ENCODE data around the gene LRRC40. TPM values are rescaled to one million over a fixed set of nuclear protein-coding genes. Genes with fewer than 3 reads are reported as not detected.

Gene LRRC40
- total RNA-seq, 4 donors from 2014 or later, result 8.6 to 14.4 (median 10.4) TPM

- H3K4me1 ChIP-seq, result no peaks in the 10 kb centered on the region
- H3K27ac ChIP-seq, result no peak overlapping the region
- WGBS, result 92% methylated on average over 1 of the region's 1 CpG
- peaks cover 30% of the 10 kb centered on the region for H3K36me3 ChIP-seq
- no peaks in the 10 kb centered on the region for H3K27me3 ChIP-seq
- no peak for DNase-seq (ENCODE audit: low spot score in 2 of 2)
- TF ChIP-seq POLR2AphosphoS5 (IDR thresholded peaks at IDR 0.05), result no peak
- H3K9me3 ChIP-seq, result no peaks in the 10 kb centered on the region
- H3K4me3 ChIP-seq, result no peak overlapping the region
These were observed 54.9 kb downstream of the LRRC40 start for GRCh38 chr1:70150444-70150843.

DNA sequence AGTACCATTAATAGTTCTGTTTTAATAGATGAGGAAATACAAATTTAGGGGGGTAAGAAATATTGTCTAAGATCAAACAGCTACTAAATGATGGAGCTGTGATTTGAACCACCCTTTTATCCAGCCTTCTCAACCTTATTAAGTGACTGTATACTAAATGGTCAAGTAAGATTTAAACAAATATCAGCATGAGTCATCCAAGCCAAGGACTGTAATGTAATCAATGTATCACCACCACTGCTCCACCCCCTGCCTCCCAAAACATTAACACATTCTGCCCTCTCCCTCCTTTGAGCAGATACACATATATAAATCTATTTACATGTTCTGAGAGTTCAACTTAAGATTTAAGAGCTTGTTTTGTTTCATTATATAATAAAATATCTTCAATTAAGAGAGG, 58.9 kb downstream of the LRRC40 start:
- no peak for TF ChIP-seq POLR2A (IDR thresholded peaks at IDR 0.05)
- TF ChIP-seq, protein P1, sequence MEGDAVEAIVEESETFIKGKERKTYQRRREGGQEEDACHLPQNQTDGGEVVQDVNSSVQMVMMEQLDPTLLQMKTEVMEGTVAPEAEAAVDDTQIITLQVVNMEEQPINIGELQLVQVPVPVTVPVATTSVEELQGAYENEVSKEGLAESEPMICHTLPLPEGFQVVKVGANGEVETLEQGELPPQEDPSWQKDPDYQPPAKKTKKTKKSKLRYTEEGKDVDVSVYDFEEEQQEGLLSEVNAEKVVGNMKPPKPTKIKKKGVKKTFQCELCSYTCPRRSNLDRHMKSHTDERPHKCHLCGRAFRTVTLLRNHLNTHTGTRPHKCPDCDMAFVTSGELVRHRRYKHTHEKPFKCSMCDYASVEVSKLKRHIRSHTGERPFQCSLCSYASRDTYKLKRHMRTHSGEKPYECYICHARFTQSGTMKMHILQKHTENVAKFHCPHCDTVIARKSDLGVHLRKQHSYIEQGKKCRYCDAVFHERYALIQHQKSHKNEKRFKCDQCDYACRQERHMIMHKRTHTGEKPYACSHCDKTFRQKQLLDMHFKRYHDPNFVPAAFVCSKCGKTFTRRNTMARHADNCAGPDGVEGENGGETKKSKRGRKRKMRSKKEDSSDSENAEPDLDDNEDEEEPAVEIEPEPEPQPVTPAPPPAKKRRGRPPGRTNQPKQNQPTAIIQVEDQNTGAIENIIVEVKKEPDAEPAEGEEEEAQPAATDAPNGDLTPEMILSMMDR (IDR thresholded peaks at IDR 0.05), result no peak
- TF ChIP-seq POLR2AphosphoS5 (IDR thresholded peaks at IDR 0.05), result no peak
- no peak for TF ChIP-seq EP300 (IDR thresholded peaks at IDR 0.05)
- no peaks in the 10 kb centered on the region for H3K4me1 ChIP-seq
- H3K4me3 ChIP-seq, result no peak overlapping the region
- H3K9me3 ChIP-seq, result no peaks in the 10 kb centered on the region
- H3K27ac ChIP-seq, result no peak overlapping the region
- no peak for DNase-seq (ENCODE audit: low spot score in 2 of 2)
- peaks cover 23% of the 10 kb centered on the region for H3K36me3 ChIP-seq
- no peaks in the 10 kb centered on the region for H3K27me3 ChIP-seq

DNA sequence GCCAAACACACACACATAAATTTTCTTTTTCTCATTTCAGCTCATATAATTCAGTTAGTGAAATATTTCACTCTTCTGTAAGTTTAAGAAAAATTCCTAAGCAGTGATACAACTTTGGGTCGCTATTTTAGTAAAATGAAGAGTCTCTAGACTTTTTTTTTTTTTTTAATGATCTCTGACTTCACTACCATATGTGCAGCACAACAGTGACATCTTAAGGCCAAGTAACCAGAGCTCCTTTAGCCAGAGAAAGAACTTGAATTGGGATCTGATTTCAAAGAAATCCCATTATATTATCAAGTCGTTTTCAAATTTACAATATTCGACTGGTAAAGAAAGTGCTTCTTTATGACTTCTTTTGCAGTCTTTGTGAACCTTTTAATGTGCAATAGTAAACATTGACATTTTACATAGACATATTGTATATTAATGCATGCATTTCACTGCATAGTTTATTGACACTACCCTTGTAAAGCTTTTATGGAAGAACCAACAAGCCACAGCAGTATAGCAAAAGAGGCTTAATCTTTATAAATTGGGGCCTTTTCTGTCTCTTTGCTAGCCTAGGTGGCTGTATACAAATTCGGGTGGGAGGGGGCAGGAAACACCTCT, 62.2 kb downstream of the LRRC40 start:
- no peak for DNase-seq (ENCODE audit: low spot score in 2 of 2)
- TF ChIP-seq POLR2A (IDR thresholded peaks at IDR 0.05), result no peak
- no peak for TF ChIP-seq POLR2AphosphoS5 (IDR thresholded peaks at IDR 0.05)

DNA sequence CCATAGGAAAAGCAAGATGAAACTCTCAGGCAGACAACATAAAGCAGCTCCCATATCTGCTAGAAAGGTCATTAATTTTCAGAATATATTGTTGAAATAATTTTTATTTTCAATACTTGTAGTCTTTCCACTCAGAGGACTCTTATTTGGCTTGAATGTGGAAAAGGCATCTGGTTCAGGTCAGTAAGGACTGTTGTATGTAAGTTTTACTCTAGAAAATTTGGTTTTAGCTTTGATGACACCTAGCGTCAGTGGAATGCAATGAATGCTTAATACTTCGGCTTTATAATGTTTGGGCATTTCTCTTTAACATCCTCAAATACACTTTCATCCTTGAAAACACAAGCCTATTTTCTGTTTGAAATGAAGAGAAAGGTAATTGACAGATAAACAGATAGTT, 63.3 kb downstream of the LRRC40 start:
- 47% methylated on average over 2 of the region's 2 CpGs for WGBS
- Histone ChIP-seq H3K4me1 (peaks cover 8% of the 10 kb centered on the region), H3K4me3 (no peak overlapping the region), H3K27me3 (no peaks in the 10 kb centered on the region), H3K36me3 (peaks cover 13% of the 10 kb centered on the region), H3K9me3 (no peaks in the 10 kb centered on the region), H3K27ac (no peak overlapping the region)
- no peak for DNase-seq (ENCODE audit: low spot score in 2 of 2)
- TF ChIP-seq POLR2AphosphoS5 (IDR thresholded peaks at IDR 0.05) (no peak), EP300 (IDR thresholded peaks at IDR 0.05) (no peak), POLR2A (IDR thresholded peaks at IDR 0.05) (no peak)
- TF ChIP-seq, protein P1 (IDR thresholded peaks at IDR 0.05), result no peak

More for the DNA sequence above, 62.2 kb downstream of the LRRC40 start:
- H3K4me1 ChIP-seq, result peaks cover 8% of the 10 kb centered on the region
- H3K27me3 ChIP-seq, result no peaks in the 10 kb centered on the region
- H3K9me3 ChIP-seq, result no peaks in the 10 kb centered on the region
- H3K27ac ChIP-seq, result no peak overlapping the region
- no peak overlapping the region for H3K4me3 ChIP-seq
- WGBS, result 42% methylated on average over 4 of the region's 4 CpGs
- peaks cover 17% of the 10 kb centered on the region for H3K36me3 ChIP-seq

DNA sequence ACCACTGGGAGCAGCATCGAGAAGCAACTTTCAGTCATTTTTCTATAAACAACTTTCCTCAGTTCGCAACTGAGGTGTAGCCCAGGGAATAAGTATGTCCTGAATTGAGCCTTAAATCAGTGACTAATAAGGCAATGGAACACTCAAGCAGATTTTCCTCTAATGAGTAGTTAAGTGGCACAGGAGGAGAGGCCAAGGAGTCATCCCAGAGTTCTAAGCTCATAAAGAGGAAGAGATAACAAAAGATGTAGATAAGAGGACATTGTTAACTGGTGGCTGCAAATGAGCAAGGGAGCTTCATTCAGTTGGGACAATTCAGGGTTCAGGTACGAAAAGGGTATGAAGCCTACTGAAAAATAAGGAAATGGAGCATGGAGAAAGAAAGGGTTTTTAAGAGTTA, 64.5 kb downstream of the LRRC40 start:
- Histone ChIP-seq H3K27ac (no peak overlapping the region), H3K4me3 (no peak overlapping the region), H3K4me1 (peaks cover 8% of the 10 kb centered on the region), H3K9me3 (no peaks in the 10 kb centered on the region), H3K36me3 (peaks cover 3% of the 10 kb centered on the region), H3K27me3 (no peaks in the 10 kb centered on the region)
- TF ChIP-seq POLR2AphosphoS5 (IDR thresholded peaks at IDR 0.05), result no peak
- TF ChIP-seq POLR2A (IDR thresholded peaks at IDR 0.05), result no peak
- TF ChIP-seq EP300 (IDR thresholded peaks at IDR 0.05), result no peak
- TF ChIP-seq, protein P1 (IDR thresholded peaks at IDR 0.05), result no peak
- no peak for DNase-seq (ENCODE audit: low spot score in 2 of 2)
- 73% methylated on average over 3 of the region's 3 CpGs for WGBS

DNA sequence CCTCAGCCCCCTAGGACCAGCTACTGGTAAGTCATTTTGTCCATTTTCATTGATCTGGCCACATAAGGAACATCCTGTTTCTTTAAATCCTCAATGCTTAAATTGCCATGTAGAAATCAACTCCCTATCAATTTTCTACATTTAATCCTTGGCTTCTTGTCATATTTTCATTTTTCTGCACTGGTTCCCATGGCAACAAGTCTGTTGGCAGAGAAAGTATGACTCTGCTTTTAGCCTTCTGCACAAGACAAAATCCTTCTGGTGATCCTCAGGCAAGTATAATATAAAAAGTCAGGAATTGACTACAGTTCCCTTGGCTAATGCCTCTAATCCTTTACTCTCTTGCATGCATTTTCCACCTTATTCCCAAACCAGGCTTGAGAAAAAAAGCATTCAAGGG, 65.0 kb downstream of the LRRC40 start:
- Histone ChIP-seq H3K27ac (no peak overlapping the region), H3K36me3 (no peaks in the 10 kb centered on the region), H3K27me3 (no peaks in the 10 kb centered on the region), H3K9me3 (no peaks in the 10 kb centered on the region), H3K4me1 (peaks cover 8% of the 10 kb centered on the region), H3K4me3 (no peak overlapping the region)
- no peak for TF ChIP-seq POLR2AphosphoS5 (IDR thresholded peaks at IDR 0.05)
- TF ChIP-seq, protein P1 (IDR thresholded peaks at IDR 0.05), result no peak
- no peak for TF ChIP-seq POLR2A (IDR thresholded peaks at IDR 0.05)
- no peak for TF ChIP-seq EP300 (IDR thresholded peaks at IDR 0.05)
- DNase-seq (ENCODE audit: low spot score in 2 of 2), result no peak

Data from suprapubic skin (tissue), 4 donors.